Activated CD4-positive, CD25-positive, alpha-beta regulatory T cell treated with anti-CD3 and anti-CD28 coated beads, Interleukin-2, amount 50 U/mL, for 24 hours (primary cell): ENCODE measurements around the gene ATXN10.

Experiments used
- ATAC-seq, 2 donors: fragments of 150-1000 bp; cut with Tn5 transposase; one replicate each; pipeline ENCODE4 v1.10.0; 2021; ENCODE audit warnings: mild to moderate bottlenecking in 1 of 2, moderate library complexity in 1 of 2

ATXN10 gene

GRCh38 chr22:45882881-45883810 is 211.5 kb downstream of the ATXN10 start:
- ATAC-seq, result no peak

DNA sequence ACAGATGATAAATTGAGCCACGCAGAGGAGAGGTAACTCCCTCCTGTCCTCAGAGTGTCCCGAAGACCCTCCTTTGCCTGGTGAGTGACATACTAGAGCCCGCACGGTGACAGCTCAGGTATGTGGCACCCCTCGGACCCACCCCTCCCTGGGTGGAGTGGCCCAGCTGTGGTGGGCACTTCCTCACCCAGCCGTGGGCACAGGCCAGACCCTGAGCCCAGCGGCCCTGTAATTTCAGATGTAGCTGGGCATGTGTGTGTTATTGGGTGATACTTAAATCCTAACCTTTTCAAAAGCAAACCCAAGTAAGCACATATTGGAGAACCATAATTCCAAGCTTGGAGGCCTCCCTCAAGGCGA is 212.2 kb downstream of the ATXN10 start:
- ATAC-seq, result no peak

DNA sequence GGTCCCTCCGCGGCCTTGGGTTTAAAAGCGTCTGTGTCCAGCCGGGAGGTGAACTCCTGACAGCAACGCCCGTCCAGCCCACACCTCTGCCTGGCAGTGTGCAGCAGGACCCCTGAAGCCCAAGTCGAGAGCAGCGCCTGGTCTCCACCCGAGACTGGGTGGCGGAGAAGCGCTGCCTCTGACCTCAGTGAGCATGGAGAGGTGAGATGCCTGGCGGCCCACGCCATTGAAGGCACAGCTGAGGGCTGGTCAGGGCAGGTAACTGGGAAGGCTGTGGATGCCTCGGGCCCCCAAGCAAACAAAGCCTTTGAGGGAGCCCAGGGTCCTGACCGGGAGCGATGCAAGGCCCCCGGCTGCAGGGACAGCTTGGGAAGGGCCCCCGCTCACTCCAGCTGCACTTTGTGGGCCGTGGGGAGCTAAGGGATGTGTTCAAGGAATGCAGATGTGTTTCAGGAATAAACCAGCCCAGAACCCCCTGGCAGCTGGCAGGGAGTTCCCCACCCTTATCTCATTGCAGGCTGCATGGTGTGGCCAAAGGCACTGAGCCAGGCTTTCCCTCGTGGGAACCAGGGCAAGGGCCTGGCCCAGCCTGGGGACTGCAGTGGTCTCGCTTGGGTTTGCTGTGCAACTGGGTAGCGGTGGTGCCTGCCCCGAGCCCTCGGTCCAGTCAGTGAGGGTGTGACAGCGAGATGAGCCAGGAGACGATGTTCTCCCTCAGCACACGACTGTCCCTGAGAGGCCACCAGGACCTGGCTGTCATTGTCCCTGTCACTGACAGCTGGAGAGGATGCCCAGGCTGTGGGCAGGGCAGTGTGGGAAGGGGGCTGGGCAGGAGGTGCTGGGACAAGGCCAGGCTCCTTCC is 212.8 kb downstream of the ATXN10 start:
- no peak for ATAC-seq

DNA sequence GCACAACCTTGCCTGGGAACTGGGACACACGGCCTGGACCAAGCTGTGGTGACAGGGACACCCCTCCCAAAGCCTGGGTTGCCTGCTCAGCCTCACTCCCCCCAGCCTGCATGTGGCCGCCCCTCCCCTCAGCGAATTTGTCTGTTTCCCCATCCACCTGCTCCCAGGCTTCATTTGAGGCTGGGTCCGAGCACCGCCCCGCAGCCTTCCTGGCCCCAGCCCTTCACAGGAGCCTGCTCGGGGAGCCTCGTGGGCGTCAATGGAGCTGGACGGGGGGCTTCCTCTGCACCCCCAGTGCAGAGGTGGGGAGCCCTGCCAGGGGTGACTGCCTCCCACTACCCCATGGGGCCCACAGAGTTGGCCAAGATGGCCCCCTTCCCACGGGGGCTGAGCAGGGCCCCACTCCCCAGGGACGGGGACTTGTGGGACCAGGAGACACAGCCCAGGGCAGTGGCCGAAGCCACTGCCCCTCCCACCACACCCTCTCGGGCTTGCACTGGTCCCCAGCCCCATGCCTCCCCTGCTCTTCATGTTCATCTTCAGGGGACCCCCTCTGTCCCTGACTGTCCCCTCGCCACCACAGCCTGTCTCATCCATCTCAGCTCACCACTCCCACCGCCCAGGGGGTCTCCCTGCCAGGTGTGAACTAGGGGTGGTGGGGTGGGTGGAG is 213.7 kb downstream of the ATXN10 start:
- no peak for ATAC-seq

DNA sequence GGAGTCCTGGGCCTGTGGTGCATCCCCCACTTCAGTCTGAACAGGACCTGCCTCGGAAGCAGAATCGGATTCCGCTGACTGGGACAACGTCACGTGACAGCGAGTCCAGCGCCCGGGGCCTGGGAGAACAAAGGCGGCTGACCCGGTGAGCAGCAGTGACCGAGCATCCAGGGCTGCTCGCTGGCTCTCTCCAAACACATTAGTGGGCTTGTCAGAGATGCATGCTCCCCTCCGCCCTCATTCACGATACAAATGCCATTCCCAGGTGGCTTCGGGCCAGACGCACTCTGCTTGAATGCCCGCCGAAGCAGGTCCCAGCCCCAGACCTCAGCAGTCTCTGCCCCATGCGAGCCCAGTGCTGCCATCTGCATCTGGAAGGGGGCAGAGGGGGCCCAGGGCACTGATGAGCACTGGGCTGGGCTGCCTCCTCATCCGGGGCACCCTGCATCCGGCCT is 214.3 kb downstream of the ATXN10 start:
- ATAC-seq, result no peak

DNA sequence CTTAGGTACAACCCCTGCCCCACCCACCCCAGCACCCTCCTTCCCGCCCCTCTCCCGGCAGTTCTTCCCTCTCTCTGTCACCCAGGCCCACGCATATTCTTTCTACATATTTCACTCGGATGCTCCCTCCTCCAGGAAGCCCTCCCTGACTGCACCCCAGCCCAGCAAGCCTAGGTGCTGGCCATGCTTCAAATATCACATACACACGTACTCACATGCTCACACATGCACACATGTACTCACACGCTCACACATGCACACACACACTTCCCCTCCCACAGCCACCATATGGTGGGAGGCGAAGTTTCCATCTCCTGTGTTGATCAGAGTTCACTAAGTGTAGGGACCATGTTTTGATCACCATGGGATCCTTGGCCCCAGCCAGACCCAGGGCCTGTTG is 214.9 kb downstream of the ATXN10 start:
- no peak for ATAC-seq

DNA sequence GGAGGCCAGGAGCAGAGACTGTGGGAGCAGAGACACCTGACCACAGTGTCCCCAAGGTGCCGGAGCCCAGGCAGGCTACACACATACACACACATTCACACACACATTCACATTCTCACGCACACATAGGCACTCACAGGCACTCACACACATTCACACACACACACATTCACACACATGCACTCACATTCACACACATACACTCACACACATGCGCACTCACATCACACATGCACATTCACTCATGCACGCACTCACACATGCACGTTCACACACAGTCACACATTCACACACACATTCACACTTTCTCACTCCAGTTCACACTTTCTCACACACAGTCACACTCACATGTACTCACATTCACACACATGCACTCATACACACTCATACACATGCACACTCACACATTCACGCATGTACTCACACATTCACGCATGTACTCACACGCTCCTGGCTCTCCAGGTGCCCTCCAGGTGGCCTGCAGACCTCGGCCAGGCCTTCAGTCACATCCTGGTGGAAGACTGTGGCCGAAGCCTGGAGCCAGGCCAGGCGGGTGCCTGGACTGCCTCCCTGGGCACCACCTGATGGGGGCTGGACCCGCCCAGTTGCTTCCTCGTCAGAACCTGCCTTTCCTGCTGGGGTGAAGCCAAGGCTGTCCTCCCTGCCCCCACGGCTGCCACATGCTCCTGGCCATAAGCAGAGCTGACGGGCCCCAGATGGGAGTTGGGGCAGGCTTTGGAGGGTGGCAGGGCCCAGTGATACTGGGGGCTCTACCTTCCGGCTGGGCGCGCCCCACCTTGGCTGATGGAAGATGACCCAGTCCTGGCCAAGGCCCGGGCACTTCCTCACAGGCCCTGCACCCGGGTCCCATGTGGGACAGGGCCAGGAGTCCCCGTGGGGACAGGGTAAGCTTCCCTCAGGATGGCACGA is 215.8 kb downstream of the ATXN10 start:
- no peak for ATAC-seq

GRCh38 chr22:45888221-45889092 is 216.8 kb downstream of the ATXN10 start:
- ATAC-seq, result no peak

DNA sequence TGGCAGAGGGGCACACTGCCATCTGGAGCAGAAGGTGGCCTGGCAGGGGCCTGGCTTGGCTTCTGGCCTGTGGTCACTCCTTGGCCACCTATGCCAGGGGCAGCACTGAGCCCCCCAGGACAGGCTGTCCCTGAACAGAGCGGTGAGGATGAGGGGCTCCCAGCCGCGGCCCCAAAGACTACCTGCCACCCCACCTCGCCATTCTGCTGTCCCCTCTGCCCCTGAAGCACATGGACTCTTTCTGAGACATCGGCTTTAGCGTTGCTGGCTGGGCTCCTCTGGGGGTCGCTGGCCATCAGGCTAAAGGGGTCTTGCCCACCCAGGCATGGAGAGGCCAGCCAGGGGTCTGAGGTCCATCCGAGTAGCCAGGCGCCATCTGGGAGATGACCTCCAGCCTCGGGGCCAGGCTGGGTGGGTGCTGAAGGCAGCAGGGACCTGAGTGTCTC is 217.5 kb downstream of the ATXN10 start:
- no peak for ATAC-seq

GRCh38 chr22:45889539-45890350 is 218.1 kb downstream of the ATXN10 start:
- ATAC-seq, result no peak

DNA sequence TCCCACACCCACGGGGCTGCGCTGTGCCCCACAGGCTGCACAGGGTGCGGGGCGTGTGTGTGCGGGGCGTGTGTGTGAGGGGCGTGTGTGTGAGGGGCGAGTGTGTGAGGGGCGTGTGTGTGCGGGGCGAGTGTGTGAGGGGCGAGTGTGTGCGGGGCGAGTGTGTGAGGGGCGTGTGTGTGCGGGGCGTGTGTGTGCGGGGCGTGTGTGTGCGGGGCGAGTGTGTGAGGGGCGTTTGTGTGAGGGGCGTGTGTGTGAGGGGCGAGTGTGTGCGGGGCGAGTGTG is 218.7 kb downstream of the ATXN10 start:
- ATAC-seq, result no peak

- no peak for ATAC-seq
Measured at GRCh38 chr22:45891021-45891421, 219.4 kb downstream of the ATXN10 start.

DNA sequence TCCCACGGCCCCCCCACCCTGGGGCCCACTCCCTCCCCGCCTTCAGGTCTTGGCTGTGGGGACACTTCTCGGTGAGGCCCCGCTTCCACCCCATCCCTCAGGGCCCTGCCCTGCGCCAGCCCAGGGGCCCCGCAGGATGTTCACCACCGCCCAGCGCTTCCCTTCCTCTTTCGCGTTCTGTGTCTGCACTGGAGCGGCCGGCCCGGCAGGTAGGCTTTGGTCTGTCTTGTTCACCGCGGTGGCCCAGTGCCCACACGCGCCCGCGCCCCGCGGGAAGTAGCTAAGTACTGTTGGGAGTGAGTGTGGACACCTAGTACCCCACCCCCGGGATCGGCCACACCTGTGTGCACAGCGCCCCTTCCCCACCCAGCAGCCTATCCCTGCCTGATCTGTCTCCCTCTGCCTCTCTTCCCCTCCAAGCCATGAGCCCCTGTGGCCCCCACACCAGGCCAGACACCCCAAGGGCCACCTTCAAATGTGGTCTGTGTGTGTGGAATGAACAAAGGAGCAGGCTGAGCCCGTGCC is 219.9 kb downstream of the ATXN10 start:
- no peak for ATAC-seq

DNA sequence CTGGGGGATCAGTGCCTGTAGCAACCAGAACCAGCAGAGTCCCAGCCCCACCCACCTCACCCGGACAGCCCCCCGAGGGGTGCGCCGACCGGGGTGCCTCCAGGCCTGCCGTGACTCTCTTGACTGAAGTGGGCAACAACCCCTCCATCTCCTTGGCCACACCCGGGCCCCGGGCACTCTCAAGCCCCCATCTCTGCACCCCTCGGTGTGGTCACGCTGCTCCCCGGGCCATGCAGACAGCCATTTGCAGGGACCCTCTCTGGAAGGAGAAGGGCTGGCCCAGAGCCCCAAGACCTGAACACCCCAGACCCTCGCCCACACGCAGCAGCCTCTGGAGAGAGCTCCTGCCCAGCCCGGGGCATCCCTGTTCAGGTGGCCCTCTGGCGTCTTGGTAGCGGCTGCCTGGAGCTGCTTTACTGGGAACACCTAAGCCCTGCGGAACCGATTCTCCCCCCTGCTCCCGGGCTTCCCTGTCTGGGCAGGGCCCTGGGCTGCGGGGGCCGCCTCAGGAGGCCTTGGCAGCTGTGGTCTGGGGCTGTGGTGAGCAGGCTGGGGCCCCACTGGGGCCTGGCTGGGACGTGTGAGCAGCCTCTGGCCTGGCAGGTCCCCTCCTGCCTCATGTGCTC is 220.5 kb downstream of the ATXN10 start:
- ATAC-seq, result no peak

GRCh38 chr22:45892681-45893461 is 221.2 kb downstream of the ATXN10 start:
- ATAC-seq, result no peak

DNA sequence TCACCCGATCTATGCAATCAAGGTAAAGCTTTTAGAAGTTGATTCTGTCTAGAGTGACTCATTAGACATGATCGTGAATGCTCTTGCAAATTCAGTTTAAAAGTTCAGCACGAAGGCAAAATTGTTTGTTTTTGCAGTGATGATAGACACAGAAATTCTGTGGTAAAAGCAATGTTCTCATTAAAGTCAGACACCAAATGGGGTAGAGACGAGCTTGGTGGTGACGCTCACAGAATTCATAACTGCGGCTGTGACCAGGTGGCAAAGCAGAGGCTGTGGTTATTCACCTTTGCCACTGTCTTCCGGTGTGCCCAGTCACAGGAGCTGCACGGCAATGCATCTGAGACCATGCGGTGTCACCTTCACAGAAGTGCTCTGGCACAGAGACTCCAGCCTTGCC is 221.9 kb downstream of the ATXN10 start:
- no peak for ATAC-seq
